ENCODE data around the gene DIAPH3. TPM values are rescaled to one million over a fixed set of nuclear protein-coding genes. Genes with fewer than 3 reads are reported as not detected.
A peak's percentile ranks its signal among the peaks of the same experiment; 100 is the strongest.

Gene DIAPH3
- total RNA-seq, 1 experiment from 2014 or later, result 27.6 TPM

- H3K4me3 Mint-ChIP-seq, result no peak overlapping the region
- H3K27me3 Mint-ChIP-seq (ENCODE audit: low read depth), result no peaks in the 10 kb centered on the region
- TF ChIP-seq ZNF138 (CRISPR knock-in tag; conservative IDR thresholded peaks at IDR 0.05) (no peak), AFF4 (CRISPR knock-in tag; IDR thresholded peaks at IDR 0.05; ENCODE audit: borderline replicate concordance) (no peak), TP53 (CRISPR knock-in tag; IDR thresholded peaks at IDR 0.05) (no peak), IRF2 (CRISPR knock-in tag; IDR thresholded peaks at IDR 0.05; ENCODE audit: borderline replicate concordance, low read depth) (no peak), ZBTB21 (CRISPR knock-in tag; IDR thresholded peaks at IDR 0.05; ENCODE audit: borderline replicate concordance) (no peak), MLX (CRISPR knock-in tag; IDR thresholded peaks at IDR 0.05) (no peak), OVOL2 (CRISPR knock-in tag; IDR thresholded peaks at IDR 0.05; ENCODE audit: borderline replicate concordance) (no peak), JUN (CRISPR knock-in tag; IDR thresholded peaks at IDR 0.05) (no peak), GRHL2 (CRISPR knock-in tag; IDR thresholded peaks at IDR 0.05; ENCODE audit: insufficient replicate concordance, severe bottlenecking) (no peak), ZNF232 (CRISPR knock-in tag; IDR thresholded peaks at IDR 0.05) (no peak)
- TF ChIP-seq, protein P1, sequence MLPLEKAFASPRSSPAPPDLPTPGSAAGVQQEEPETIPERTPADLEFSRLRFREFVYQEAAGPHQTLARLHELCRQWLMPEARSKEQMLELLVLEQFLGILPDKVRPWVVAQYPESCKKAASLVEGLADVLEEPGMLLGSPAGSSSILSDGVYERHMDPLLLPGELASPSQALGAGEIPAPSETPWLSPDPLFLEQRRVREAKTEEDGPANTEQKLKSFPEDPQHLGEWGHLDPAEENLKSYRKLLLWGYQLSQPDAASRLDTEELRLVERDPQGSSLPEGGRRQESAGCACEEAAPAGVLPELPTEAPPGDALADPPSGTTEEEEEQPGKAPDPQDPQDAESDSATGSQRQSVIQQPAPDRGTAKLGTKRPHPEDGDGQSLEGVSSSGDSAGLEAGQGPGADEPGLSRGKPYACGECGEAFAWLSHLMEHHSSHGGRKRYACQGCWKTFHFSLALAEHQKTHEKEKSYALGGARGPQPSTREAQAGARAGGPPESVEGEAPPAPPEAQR (CRISPR knock-in tag; IDR thresholded peaks at IDR 0.05), result no peak
- TF ChIP-seq, protein P2, sequence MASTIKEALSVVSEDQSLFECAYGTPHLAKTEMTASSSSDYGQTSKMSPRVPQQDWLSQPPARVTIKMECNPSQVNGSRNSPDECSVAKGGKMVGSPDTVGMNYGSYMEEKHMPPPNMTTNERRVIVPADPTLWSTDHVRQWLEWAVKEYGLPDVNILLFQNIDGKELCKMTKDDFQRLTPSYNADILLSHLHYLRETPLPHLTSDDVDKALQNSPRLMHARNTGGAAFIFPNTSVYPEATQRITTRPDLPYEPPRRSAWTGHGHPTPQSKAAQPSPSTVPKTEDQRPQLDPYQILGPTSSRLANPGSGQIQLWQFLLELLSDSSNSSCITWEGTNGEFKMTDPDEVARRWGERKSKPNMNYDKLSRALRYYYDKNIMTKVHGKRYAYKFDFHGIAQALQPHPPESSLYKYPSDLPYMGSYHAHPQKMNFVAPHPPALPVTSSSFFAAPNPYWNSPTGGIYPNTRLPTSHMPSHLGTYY (CRISPR knock-in tag; IDR thresholded peaks at IDR 0.05), result no peak
- DNase-seq (ENCODE audit: low spot score) (no peak), ATAC-seq (no peak)
- H3K9me3 Mint-ChIP-seq, result no peaks in the 10 kb centered on the region
- CTCF ChIA-PET, result interaction anchor here (0.9 to 1.1 kb wide), 2 partner anchors 8 to 759 kb away, joined by 3 read pairs; no protein-coding TSS in a partner anchor
- H3K36me3 Mint-ChIP-seq, result no peaks in the 10 kb centered on the region
- POLR2A ChIA-PET, result no interaction called here
- H3K4me1 Mint-ChIP-seq, result peaks cover 32% of the 10 kb centered on the region
- no peak overlapping the region for H3K27ac Mint-ChIP-seq
These were observed 491.3 kb downstream of the DIAPH3 start for GRCh38 chr13:59672445-59672844.

DNA sequence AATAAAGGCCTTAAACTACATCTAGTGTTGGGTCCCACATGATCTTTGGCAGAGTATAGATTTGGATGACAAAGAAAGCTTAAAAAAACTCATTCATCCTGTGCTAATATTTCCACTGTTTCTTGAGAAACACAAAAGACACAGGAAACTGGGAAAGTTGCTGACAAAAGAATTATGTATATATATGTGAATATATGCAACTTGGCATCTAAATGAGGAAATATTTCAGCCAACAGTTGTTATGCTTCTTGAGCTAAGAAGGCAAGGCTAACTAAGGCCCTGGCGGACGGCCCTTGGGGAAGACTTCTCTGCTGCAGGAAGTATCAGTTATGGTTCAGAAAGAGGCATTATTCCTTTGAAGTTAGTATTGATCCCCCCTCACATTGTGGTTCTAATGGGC, 491.8 kb downstream of the DIAPH3 start:
- CTCF ChIA-PET, result interaction anchor here (0.9 to 1.1 kb wide), 2 partner anchors 9 to 759 kb away, joined by 3 read pairs; no protein-coding TSS in a partner anchor
- Mint-ChIP-seq H3K27me3 (ENCODE audit: low read depth) (no peaks in the 10 kb centered on the region), H3K9me3 (no peaks in the 10 kb centered on the region), H3K4me1 (peaks cover 32% of the 10 kb centered on the region), H3K27ac (peak overlapping the region; percentile 35; the same call in 1 of the 2 replicates), H3K36me3 (no peaks in the 10 kb centered on the region), H3K4me3 (no peak overlapping the region)
- DNase-seq (ENCODE audit: low spot score) (no peak), ATAC-seq (no peak)
- POLR2A ChIA-PET, result no interaction called here
- TF ChIP-seq SMAD3 (CRISPR knock-in tag; IDR thresholded peaks at IDR 0.05; ENCODE audit: borderline replicate concordance) (no peak), ZNF671 (CRISPR knock-in tag; IDR thresholded peaks at IDR 0.05) (no peak), ZNF232 (CRISPR knock-in tag; IDR thresholded peaks at IDR 0.05) (no peak), ZNF396 (CRISPR knock-in tag; IDR thresholded peaks at IDR 0.05; ENCODE audit: borderline replicate concordance) (no peak), FOXJ3 (CRISPR knock-in tag; IDR thresholded peaks at IDR 0.05; ENCODE audit: borderline replicate concordance) (no peak), TEAD4 (CRISPR knock-in tag; IDR thresholded peaks at IDR 0.05) (no peak), HMGA2 (CRISPR knock-in tag; IDR thresholded peaks at IDR 0.05) (no peak), IRF1 (CRISPR knock-in tag; IDR thresholded peaks at IDR 0.05) (no peak), USF1 (CRISPR knock-in tag; IDR thresholded peaks at IDR 0.05) (no peak), ZNF423 (CRISPR knock-in tag; IDR thresholded peaks at IDR 0.05) (no peak)
- TF ChIP-seq, protein P3, sequence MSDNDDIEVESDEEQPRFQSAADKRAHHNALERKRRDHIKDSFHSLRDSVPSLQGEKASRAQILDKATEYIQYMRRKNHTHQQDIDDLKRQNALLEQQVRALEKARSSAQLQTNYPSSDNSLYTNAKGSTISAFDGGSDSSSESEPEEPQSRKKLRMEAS (CRISPR knock-in tag; IDR thresholded peaks at IDR 0.05), result no peak

Measured in WTC11 (cell line).